T47D (cell line): ENCODE data around the gene TRIM60.
"Not testable (repeated sequence)": the region's sequence is repeated elsewhere in the genome, so short reads cannot be mapped to it uniquely, and the experiment has no call there.

Source experiments
- DNase-seq, 2 experiments: peaks; one replicate each; pipeline versions ENCODE4 v3.0.0 to v3.0.0-alpha.2; 2011 to 2012; ENCODE audit warnings: low read depth in 1 of 2, low spot score in 1 of 2
- JUND ChIP-seq: IDR thresholded peaks from 2 replicates; pipeline ENCODE4 v1.6.1; 2012; ENCODE audit warnings: low read depth
- in situ Hi-C: cut with HindIII; loops from 2 replicates; pipeline ENCODE4 v1.10.0; 2016; ENCODE audit warnings: low sequenced_read_pairs, low pct_unique_long_range_greater_than_20kb

TRIM60 gene

DNA sequence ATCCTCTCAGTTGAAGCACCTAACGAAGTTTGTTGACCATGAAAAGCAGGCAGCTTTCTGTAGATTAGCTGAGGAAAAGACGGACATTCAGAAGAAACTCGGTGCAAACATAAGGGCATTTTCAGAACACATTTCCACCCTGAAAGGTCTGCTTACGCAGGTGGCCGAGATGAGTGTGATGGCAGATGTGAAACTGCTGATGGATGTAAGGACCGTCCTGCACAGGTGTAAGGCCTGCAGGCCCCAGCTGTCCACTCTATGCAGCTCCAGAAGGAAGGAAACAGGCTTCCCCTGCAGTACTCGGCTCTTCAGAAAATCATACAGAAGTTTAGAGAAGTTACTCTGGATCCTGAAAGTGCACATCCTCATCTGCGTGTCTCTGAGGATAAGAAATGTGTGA, 20.8 kb upstream of the TRIM60 start:
- no peak for DNase-seq
- TF ChIP-seq JUND = no peak
- in situ Hi-C loops = no loop called here

DNA sequence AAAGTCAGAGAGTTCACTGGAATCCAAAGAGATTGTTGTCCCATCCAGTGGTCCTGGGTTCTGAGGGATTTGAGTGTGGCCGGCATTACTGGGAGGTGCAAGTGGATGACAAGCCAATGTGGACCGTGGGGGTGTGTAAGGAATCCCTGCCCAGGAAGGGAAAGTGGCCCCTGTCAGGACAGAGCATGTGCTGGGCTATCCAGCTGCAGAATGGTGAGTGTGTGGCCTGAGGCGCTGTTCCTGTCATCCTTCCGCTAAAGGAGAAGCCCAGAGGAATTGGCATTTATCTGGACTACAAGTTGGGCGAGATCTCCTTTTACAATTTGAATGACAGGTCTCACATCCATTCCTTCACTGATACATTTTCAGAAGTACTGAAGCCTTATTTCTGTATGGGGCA, 20.4 kb upstream of the TRIM60 start:
- in situ Hi-C loops = no loop called here
- DNase-seq = no peak
- no peak for TF ChIP-seq JUND

DNA sequence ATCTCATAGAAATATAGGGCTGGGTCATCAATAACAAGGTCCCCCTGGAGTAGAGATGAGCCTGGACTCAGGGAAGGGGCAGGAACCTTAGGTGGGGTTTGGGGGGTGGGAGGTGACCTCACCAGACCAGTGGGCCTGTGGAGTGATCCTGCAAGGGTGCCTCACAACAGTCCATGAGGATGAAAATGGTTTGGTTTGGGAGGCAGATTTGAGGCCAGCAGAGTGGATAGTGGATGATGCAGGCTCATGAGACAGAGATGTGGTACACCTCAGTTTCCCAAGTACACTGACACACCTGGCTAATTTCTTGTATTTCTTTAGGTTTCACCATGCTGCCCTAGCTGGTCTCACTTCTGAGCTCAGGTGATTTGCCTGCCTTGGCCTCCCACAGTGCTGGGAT, 18.1 kb upstream of the TRIM60 start:
- no peak for DNase-seq
- in situ Hi-C loops = no loop called here
- no peak for TF ChIP-seq JUND

DNA sequence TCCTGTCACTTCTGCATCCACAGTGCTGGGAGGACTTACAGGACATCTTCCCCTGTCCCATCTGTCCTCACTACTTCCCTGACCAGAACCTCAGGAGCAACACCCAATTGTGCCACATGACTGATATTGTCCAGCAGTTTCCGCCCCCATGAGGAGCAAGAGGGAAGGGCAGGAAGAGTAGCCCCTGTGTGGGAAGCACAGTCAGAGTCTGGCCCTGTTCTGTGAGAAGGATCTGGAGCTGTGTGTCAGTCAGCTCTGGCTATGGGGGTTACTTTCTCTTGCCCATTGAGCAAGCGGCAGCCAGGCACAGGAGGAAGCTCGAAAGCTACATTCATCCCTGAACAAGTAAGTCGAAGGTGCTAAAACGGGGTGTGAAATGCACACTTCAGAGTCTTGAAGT, 14.8 kb upstream of the TRIM60 start:
- no peak for TF ChIP-seq JUND
- in situ Hi-C loops = no loop called here
- DNase-seq = peak in 1 of 2 experiments; percentile 26

DNA sequence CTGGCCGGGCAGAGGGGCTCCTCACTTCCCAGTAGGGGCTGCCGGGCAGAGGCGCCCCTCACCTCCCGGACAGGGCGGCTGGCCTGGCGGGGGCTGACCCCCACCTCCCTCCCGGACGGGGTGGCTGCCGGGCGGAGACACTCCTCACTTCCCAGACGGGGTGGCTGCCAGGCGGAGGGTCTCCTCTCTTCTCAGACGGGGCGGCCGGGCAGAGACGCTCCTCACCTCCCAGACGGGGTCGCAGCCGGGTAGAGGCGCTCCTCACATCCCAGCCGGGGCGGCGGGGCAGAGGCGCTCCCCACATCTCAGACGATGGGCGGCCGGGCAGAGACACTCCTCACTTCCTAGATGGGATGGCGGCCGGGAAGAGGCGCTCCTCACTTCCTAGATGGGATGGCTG, 11.8 kb upstream of the TRIM60 start:
- in situ Hi-C loops = not testable (repeated sequence)

DNA sequence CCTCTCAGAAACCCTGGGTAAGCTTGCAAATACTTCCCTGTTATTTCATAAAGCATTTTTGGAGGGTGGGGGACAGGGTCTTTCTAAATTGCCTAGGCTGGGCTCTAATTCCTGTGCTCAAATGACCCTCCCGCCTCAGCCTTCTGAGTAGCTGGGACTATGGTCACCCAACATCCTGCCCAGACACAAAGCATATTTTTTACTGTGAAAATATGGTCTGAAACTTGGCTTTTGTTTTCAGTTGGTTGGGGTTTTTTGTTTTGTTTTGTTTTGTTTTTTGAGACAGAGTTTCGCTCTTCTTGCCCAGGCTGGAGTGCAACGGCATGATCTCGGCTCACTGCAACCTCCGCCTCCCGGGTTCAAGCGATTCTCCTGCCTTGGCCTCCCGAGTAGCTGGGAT, 6.0 kb upstream of the TRIM60 start:
- DNase-seq, in situ Hi-C loops: not testable (repeated sequence)

More for the DNA sequence above, 11.8 kb upstream of the TRIM60 start:
- not testable (repeated sequence) for DNase-seq

DNA sequence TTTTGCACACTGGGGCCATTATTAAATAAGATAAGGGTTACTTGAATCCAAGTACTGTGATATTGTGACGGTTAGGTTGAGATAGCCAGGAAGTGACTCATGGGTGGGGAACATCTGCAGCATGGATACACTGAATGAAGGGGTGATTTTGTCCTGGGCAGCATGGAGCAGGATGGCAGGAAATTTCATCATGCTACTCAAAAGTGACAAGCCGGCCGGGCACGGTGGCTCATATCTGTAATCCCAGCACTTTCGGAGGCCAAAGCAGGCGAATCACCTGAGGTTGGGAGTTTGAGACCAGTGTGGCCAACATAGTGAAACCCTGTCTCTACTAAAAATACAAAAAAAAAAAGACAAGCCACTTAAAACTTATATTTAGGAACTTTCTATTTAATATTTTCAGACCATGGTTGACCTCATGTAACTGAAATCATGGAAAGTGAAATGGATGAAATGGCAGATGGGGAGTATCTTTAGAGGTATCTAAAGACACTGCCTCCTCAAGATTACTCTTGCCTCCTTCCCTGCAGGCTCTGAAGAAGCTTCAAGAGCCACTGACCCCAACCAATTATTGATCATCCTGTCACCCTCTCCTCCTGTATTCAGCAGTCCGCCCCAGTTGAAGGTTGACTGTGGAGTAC, 3.9 kb upstream of the TRIM60 start:
- in situ Hi-C loops = no loop called here
- DNase-seq = no peak
- TF ChIP-seq JUND = no peak

DNA sequence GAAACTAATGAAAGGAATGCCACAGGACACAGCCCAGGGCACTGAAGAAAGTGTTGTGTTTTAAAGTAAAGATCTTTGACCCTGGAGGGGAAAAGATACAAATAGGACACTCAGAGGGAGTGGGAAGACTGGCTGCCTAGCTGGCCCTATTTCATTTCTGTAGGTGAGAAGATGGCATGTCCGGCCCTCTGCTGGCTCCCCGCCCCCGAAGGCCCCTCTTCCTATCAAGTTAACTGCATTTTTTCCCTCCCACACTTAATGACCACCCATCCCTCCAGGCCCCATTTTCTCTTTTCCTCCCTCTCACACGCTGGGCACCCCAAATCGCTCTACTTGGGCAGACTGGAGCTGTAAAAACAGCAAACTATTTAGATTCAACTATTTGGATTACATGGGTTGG, 16.4 kb downstream of the TRIM60 start:
- TF ChIP-seq JUND = no peak
- DNase-seq = no peak
- in situ Hi-C loops = no loop called here

DNA sequence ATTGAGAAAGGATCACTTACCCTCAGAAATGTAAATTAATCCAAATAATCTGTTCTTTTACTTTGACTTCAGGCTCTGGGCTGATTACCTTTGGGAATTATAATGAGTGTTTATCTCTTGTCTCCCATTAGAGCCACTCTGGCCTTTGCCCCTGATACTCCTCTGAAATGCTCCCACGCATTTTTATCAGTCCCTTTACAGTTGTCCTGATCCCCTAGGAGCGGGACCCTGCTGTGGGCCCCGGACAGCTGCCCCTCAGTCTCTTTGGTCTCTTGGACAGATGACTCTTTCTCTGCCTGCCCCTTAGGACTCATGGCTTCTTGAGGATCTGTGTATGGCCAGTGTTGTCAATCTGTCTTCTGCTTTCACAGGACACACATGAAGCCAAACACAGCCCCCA, 20.8 kb downstream of the TRIM60 start:
- TF ChIP-seq JUND = no peak
- no peak for DNase-seq
- in situ Hi-C loops = no loop called here

DNA sequence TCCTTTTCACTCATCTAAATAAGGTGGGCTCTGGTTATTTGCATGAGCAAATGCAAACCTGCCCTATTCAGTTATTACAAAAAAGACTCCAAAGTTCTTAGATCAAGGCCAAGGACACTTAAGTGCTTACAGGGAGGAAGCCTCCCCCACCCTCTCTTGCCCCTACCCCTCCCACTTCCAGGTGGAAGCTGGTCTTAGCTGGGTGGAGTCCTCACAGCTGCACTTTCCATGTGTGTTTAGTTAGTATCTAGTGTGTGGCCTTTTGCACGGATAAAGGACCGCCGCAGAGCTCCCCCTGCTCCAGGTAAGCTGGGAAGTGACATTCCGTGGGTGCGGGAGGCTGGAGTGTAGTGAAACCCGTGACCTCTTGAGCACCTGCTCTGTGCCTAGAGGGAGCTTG, 21.8 kb downstream of the TRIM60 start, which contains the start of gene TRIM75:
TSS of gene TRIM75 (plus strand) at position 222 of the 400 bp plus-strand sequence. CDS start 5,282 bp downstream, outside the sequence.
- TF ChIP-seq JUND = no peak
- DNase-seq = no peak
- in situ Hi-C loops = no loop called here

DNA sequence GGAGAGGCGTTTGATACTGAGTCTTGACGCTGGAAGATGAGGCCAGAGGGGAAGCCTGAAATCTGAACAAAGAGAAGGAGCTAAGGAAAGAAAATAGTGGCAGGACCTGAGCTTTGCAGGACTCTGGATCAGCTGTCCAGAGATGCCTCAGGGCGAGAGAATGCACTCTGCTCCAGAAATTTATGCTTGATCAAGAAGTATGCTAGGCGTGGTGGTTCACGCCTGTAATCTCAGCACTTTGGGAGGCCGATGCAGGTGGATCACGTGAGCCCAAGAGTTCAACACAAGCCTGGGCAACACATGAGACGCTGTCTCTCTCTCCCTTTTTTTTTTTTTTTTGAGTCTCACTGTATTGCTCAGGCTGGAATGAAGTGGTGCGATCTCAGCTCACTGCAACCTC, 23.8 kb downstream of the TRIM60 start:
- in situ Hi-C loops = no loop called here
- no peak for TF ChIP-seq JUND
- no peak for DNase-seq

DNA sequence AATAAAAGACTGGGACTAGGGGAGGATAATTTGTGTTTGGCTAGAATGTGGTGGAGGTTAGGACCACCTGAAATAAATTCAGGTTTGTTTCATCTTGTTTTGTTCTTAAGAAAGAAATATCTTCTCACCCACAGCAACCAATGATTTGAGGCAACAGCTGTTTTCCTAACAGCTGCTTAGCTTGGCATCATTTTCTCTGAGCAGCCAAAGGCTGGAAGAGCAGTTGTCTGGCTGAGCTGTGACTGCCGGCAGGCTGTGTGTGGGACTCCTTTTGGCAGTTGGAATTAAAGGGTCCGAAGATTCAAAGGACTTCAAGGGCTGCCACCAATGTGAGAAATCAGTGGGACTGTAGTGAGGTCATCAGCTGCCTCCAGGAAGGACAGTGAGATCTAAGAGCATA, 26.9 kb downstream of the TRIM60 start:
- in situ Hi-C loops = no loop called here
- no peak for DNase-seq
- TF ChIP-seq JUND = no peak

DNA sequence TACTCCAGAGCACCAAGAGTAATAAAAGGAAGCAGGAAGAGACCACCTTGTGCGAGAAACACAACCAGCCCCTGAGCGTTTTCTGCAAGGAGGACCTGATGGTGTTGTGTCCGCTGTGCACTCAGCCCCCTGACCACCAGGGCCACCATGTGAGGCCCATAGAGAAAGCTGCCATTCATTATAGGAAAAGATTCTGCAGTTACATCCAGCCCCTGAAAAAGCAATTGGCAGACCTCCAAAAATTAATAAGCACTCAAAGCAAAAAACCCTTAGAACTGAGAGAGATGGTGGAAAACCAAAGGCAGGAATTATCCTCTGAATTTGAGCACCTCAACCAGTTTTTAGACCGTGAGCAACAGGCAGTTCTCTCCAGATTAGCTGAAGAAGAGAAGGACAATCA, 27.6 kb downstream of the TRIM60 start:
- no peak for DNase-seq
- TF ChIP-seq JUND = no peak
- in situ Hi-C loops = no loop called here

DNA sequence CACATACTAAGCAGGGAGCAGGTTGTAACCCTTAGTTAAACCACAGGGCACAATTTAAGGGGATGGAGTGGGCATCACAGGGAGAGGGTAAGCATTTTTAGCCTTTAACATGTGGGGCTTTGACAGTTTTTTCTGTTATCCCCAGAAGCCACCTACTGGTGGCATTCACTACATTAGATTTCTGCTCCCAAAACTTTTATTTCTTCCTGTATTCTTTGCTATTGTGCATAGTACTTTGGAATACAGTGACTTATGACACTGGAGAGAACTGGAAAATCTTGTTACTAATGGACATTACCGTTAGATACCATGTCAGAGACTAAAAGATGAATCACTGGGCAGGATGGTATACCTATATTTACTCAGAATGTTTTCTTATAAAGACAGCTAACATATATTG, 29.1 kb downstream of the TRIM60 start:
- no peak for TF ChIP-seq JUND
- peak in 1 of 2 experiments; percentile 11 for DNase-seq
- in situ Hi-C loops = no loop called here
